Sigmoid colon (tissue), 7 donors: Measurements from ENCODE around the gene NUP188. TPM values are rescaled to one million over a fixed set of nuclear protein-coding genes. Genes with fewer than 3 reads are reported as not detected.
A peak's percentile ranks its signal among the peaks of the same experiment; 100 is the strongest.

Source experiments
- DNase-seq: peaks from one replicate; pipeline ENCODE4 v3.0.0-alpha.2; 2019
- H3K27ac ChIP-seq, 4 donors: fragments of 200-600 bp; sonication (generic); one replicate each; pipeline ENCODE4 v1.5.1; 2016 to 2019; ENCODE audit warnings: mild to moderate bottlenecking in 1 of 4
- H3K27me3 ChIP-seq, 3 donors: fragments of 200-600 bp; sonication (generic); one replicate each; pipeline ENCODE4 v1.5.1; 2019; ENCODE audit warnings: mild to moderate bottlenecking in 1 of 3
- H3K36me3 ChIP-seq, 4 donors: fragments of 200-600 bp; sonication (generic); one replicate each; pipeline ENCODE4 v1.5.1; 2016 to 2019
- H3K4me1 ChIP-seq, 4 donors: fragments of 200-600 bp; sonication (generic); one replicate each; pipeline ENCODE4 v1.5.1; 2017 to 2019
- H3K4me3 ChIP-seq, 4 donors: fragments of 200-600 bp; sonication (generic); one replicate each; pipeline ENCODE4 v1.5.1; 2017 to 2019; ENCODE audit warnings: mild to moderate bottlenecking in 2 of 4, moderate library complexity in 1 of 4
- H3K9me3 ChIP-seq, 4 donors: fragments of 200-600 bp in 3 of 4; sonication (generic) in 3 of 4; one replicate each; pipeline versions ENCODE4 v1.5.1 to v1.6.1; 2013 to 2019
- EP300 ChIP-seq, 4 donors: sonication (generic); formaldehyde crosslinking; IDR thresholded peaks; one replicate each; pipeline ENCODE4 v1.6.1; 2017; ENCODE audit warnings: antibody characterized with exemption in 4 of 4
- POLR2A ChIP-seq, 2 donors: fragments of 450-650 bp; IDR thresholded peaks; one replicate each; pipeline ENCODE4 v1.6.1; 2016; ENCODE audit warnings: antibody characterized with exemption in 2 of 2, mild to moderate bottlenecking in 2 of 2, moderate library complexity in 2 of 2
- POLR2AphosphoS5 ChIP-seq, 4 donors: sonication (generic); formaldehyde crosslinking; IDR thresholded peaks; one replicate each; pipeline ENCODE4 v1.6.1; 2017; ENCODE audit warnings: antibody characterized with exemption in 4 of 4
- WGBS, 2 donors: extraction: QIAGEN DNeasy Blood & Tissue Kit; methylation state at CpG; one replicate each; pipeline ENCODE4 v1.1.7; 2013; 5-methylcytosine and 5-hydroxymethylcytosine counted together
- intact Hi-C: fragments of 100-400 bp; cut with DNase I; formaldehyde crosslinking; loops from one replicate; pipeline ENCODE4 v1.15.1; 2023
- polyA plus RNA-seq, 3 donors: library from polyadenylated mRNA; stranded (reverse); fragments of 200-250 nt; gene quantifications; one replicate each; pipeline ENCODE4 v1.2.3, GENCODE V29; 2013
- total RNA-seq, 4 donors: library from RNA; depleted of rRNA; stranded (reverse); fragments of >200 nt; gene quantifications; one replicate each; pipeline ENCODE4 v1.1.0, GENCODE V29; 2016
- TF ChIP-seq, protein P1 (sequence below), 4 experiments: fragments of 450-650 bp in 3 of 4; fragments of 200-600 bp in 1 of 4; IDR thresholded peaks; one replicate each; pipeline ENCODE4 v1.5.1; 2016 to 2019; ENCODE audit warnings: antibody characterized with exemption in 4 of 4, mild to moderate bottlenecking in 3 of 4, moderate library complexity in 2 of 4
- donor health status: healthy with polysubstance abuse.
- donor health status: Bipolar disorder and iron deficiency.
- donor health status: healthy.

NUP188 gene
- total and polyA plus RNA-seq, 7 donors: 3.7 to 28.8 (median 21.3) TPM

DNA sequence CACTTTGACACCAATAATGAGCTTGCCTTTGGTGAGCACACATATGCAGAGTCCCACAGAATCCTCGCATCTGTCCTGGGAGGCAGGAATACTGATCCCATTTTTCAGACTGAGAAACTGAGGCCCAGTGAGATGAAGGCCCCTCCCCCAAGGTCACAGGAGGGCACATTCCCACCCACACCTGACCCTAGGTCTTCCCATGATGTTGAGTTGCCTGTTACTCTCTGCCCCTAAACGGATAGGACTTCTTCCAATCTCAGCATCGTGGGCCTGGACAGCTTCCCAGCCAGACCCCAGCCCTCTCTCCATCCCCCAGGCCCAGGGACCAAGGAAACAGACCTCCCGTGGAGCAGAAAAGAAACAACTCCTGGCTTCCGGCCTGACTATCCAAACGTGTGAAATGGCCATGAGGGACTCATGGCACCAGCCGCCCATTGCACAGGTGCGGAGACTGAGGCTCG, 79.8 kb downstream of the NUP188 start:
- Histone ChIP-seq H3K9me3 (no peaks in the 10 kb centered on the region), H3K4me1 (peaks cover 0 to 44% (median 37%) of the 10 kb centered on the region in 4 donors), H3K4me3 (peak overlapping the region; percentile 51 to 96 (median 95)), H3K27ac (peak overlapping the region; percentile 73 to 85 (median 84)), H3K27me3 (no peaks in the 10 kb centered on the region), H3K36me3 (no peaks in the 10 kb centered on the region)
- DNase-seq: no peak
- 11 to 46% methylated on average over 9 of the region's 9 CpGs for whole genome bisulfite sequencing, 2 donors
- no peak for TF ChIP-seq POLR2AphosphoS5 (IDR thresholded peaks at IDR 0.05)
- intact Hi-C loops: loop anchor here (5.0 kb wide), 1 partner anchor 145 kb away; the partner anchor contains the start of genes KYAT1 and LRRC8A

DNA sequence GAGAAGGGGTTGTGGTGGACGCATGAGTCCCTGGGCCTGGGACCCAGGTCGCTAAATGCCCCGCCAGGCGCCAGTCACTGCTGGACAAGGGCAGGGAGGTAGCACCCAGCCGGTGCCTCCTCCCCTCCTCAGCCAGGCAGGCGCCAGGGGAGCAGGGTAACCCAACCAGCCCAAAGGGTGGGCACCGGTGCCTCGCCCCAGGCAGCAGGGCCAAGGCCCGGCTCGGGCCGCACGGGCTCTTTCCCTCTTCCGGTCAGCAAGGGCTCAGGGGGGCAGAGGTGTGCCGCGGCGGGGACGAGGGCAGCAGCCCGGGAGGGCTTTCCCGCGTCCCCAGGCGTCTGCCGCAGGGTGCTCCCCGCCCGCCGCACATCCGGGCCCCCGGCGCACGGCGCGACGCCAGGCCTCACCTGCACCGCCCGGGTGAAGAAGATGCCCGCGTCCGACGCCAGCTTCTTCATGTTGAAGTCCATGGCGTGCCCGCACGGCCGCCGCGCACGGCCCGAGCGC, 80.2 kb downstream of the NUP188 start:
- Histone ChIP-seq H3K4me1 (peaks cover 0 to 42% (median 36%) of the 10 kb centered on the region in 4 donors), H3K4me3 (peak overlapping the region; percentile 51 to 96 (median 95)), H3K9me3 (no peaks in the 10 kb centered on the region), H3K36me3 (no peaks in the 10 kb centered on the region), H3K27ac (peak overlapping the region; percentile 73 to 85 (median 84)), H3K27me3 (no peaks in the 10 kb centered on the region)
- intact Hi-C loops: loop anchor here (5.0 kb wide), 1 partner anchor 145 kb away; the partner anchor contains the start of genes KYAT1 and LRRC8A
- 0 to 3% methylated on average over 47 of the region's 47 CpGs for WGBS, 2 donors
- peak; percentile 85 for DNase-seq
- TF ChIP-seq, protein P1, sequence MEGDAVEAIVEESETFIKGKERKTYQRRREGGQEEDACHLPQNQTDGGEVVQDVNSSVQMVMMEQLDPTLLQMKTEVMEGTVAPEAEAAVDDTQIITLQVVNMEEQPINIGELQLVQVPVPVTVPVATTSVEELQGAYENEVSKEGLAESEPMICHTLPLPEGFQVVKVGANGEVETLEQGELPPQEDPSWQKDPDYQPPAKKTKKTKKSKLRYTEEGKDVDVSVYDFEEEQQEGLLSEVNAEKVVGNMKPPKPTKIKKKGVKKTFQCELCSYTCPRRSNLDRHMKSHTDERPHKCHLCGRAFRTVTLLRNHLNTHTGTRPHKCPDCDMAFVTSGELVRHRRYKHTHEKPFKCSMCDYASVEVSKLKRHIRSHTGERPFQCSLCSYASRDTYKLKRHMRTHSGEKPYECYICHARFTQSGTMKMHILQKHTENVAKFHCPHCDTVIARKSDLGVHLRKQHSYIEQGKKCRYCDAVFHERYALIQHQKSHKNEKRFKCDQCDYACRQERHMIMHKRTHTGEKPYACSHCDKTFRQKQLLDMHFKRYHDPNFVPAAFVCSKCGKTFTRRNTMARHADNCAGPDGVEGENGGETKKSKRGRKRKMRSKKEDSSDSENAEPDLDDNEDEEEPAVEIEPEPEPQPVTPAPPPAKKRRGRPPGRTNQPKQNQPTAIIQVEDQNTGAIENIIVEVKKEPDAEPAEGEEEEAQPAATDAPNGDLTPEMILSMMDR (IDR thresholded peaks at IDR 0.05): no peak
- TF ChIP-seq POLR2AphosphoS5 (IDR thresholded peaks at IDR 0.05) (no peak), EP300 (IDR thresholded peaks at IDR 0.05) (no peak), POLR2A (IDR thresholded peaks at IDR 0.05) (no peak)

DNA sequence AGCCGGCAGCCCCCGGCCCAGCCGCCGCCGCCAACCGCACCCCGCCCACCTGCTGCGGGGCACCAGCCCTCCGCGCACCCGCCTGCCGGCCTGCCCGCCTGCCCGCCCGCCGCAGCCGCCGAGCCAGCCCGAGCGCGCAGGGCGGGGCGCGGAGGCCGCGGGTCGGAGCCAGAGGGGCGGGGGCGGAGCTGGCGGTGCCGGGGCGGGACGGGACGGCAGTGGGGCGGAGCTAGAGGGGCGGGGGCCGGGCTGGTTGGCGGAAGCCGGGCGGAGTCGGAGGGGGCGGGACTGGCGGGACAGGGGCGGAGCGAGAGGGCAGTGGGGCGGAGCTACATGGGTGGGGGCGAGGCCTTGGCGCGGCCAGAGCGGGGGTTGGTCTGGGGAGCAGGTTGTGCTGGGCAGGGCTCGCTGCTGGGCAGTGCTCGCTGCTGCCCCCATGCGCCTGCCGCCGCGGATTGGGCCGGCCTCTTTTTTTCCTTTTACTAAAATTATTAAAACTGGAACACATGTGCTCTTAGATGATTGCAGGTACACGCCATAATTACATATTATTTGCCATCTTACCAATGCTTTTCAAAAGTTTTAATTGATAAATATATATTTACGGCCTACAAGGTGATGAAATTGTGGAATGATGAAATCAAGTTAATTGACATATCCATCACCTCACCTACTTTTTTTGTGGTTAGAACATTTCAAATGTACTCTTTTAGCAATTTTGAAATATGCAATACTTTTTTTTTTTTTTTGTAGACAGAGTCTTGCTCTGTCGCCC, 80.9 kb downstream of the NUP188 start, which contains the start of gene SH3GLB2:
SH3GLB2 (minus strand) TSS at position 140 of the 775 bp plus-strand sequence. CDS start 177 bp downstream, outside the sequence.
- Histone ChIP-seq H3K4me3 (peak within 1 kb of the TSS; percentile 51 to 96 (median 95)), H3K9me3 (no peaks in the 10 kb centered on the region), H3K4me1 (peaks cover 0 to 36% (median 31%) of the 10 kb centered on the region in 4 donors), H3K27me3 (no peaks in the 10 kb centered on the region), H3K36me3 (no peaks in the 10 kb centered on the region), H3K27ac (peak within 1 kb of the TSS; percentile 73 to 85 (median 84))
- WGBS, 2 donors: 2 to 3% methylated on average over 60 of the region's 60 CpGs
- TF ChIP-seq, protein P1 (IDR thresholded peaks at IDR 0.05): peak; percentile 56 to 92 (median 71)
- no peak for TF ChIP-seq POLR2AphosphoS5 (IDR thresholded peaks at IDR 0.05)
- no peak for TF ChIP-seq POLR2A (IDR thresholded peaks at IDR 0.05)
- no peak for TF ChIP-seq EP300 (IDR thresholded peaks at IDR 0.05)
- intact Hi-C loops: loop anchor here (5.0 kb wide), 1 partner anchor 146 kb away; the partner anchor contains the start of genes KYAT1 and LRRC8A
- peak; percentile 98 for DNase-seq

DNA sequence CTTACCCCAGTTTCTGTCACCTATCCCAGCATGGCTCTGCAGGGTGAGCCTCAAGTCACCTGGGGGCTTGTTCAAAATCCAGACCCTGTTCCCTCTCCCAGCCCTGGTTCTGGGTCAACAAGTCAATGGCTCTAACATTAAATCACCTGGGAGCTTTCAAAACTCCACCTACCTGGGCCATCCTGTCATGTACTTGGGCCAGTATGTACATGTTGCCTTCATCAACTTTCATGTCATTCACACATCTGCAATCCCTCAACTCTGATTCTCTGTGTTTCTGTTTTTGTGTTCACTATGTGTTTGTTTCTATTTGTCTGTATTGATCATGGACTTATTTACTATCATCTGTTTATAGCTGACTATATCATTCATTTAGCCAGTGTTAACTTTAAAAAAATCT, 82.7 kb downstream of the NUP188 start:
- Histone ChIP-seq H3K36me3 (no peaks in the 10 kb centered on the region), H3K9me3 (no peaks in the 10 kb centered on the region), H3K27ac (no peak overlapping the region), H3K4me1 (peaks cover 0 to 29% (median 22%) of the 10 kb centered on the region in 4 donors), H3K4me3 (no peak overlapping the region), H3K27me3 (no peaks in the 10 kb centered on the region)
- intact Hi-C loops: no loop called here
- no peak for DNase-seq
- TF ChIP-seq EP300 (IDR thresholded peaks at IDR 0.05) (no peak), POLR2A (IDR thresholded peaks at IDR 0.05) (no peak)

DNA sequence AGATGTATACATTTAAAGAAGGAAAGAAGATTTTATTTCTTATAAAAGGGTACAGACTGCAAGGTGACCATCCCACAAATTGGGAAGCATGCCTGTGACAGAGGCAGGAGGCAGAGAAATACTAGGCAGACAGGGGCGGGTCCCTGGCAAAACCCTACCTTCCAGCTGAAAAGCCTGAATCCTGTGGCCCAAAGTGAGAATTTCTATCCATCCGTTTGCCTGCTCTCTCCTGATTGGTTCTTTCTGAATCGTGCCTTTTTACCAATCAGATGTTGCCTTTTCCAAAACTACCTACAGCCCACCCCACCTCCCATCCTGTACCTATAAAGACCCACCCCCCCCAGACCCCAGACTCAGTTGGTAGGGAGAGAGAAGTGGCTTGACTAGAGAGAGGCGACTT, 84.0 kb downstream of the NUP188 start:
- 77 to 84% methylated on average over 4 of the region's 4 CpGs for WGBS, 2 donors
- no peak for TF ChIP-seq POLR2AphosphoS5 (IDR thresholded peaks at IDR 0.05)
- TF ChIP-seq POLR2A (IDR thresholded peaks at IDR 0.05): no peak
- TF ChIP-seq, protein P1 (IDR thresholded peaks at IDR 0.05): no peak
- no peak for TF ChIP-seq EP300 (IDR thresholded peaks at IDR 0.05)
- H3K27me3 ChIP-seq: no peaks in the 10 kb centered on the region

More for the DNA sequence above, 84.0 kb downstream of the NUP188 start:
- H3K36me3 ChIP-seq: no peaks in the 10 kb centered on the region
- no peaks in the 10 kb centered on the region for H3K9me3 ChIP-seq
- no peak overlapping the region for H3K4me3 ChIP-seq
- intact Hi-C loops: no loop called here
- no peak for DNase-seq
- no peak overlapping the region for H3K27ac ChIP-seq
- peaks cover 0 to 26% (median 21%) of the 10 kb centered on the region in 4 donors for H3K4me1 ChIP-seq
